HCT116 (cell line): ENCODE results near the gene TIMM50. TPM values are rescaled to one million over a fixed set of nuclear protein-coding genes. Genes with fewer than 3 reads are reported as not detected.

ENCODE experiments used
- ATAC-seq: fragments of 200-7000 bp; cut with Tn5 transposase; 2 replicates; pipeline ENCODE4 v1.9.1; 2020; ENCODE audit warnings: mild to moderate bottlenecking, moderate library complexity
- BruUV-seq: library from RNA; stranded (reverse); fragments of 400-500 nt; replicated peaks from 2 replicates; lab custom pipeline; 2021; lab: Mats Ljungman, UMichigan
- CTCF ChIA-PET: fragments of 300-600 bp; sonication (Branson Sonifier 250); formaldehyde crosslinking; loops from one replicate; lab custom pipeline; 2021; ENCODE audit warnings: antibody characterized with exemption; lab: Charles Lee
- POLR2A ChIA-PET: fragments of 300-600, 350-600 bp; sonication (Branson Sonifier 250); formaldehyde crosslinking; loops from one replicate; lab custom pipeline; 2021; ENCODE audit warnings: antibody characterized with exemption; lab: Charles Lee
- RAD21 ChIA-PET, 2 experiments: fragments of 300-600 bp; sonication (Branson Sonifier 250); formaldehyde crosslinking; loops; one replicate each; lab custom pipeline; 2023; ENCODE audit warnings: low total read pairs in 2 of 2; ENCODE audit not compliant: uncharacterized antibody in 2 of 2, unreplicated experiment in 2 of 2, low non-redundant PET in 1 of 2; lab: Charles Lee
- DNase-seq: peaks from one replicate; pipeline ENCODE4 v3.0.0-alpha.2; 2010; ENCODE audit warnings: low read depth, low spot score
- H2AFZ ChIP-seq: fragments of 200-600 bp; shearing (Covaris generic), sonication (generic); 2 replicates; pipeline ENCODE4 v1.6.1; 2017; ENCODE audit warnings: low read depth, mixed run types, mixed read lengths, antibody characterized with exemption, low read length; ENCODE audit not compliant: poor library complexity, severe bottlenecking
- H3K27ac ChIP-seq: 2 replicates; pipeline ENCODE4 v1.5.1; 2012; ENCODE audit warnings: low read depth, low read length
- H3K27me3 ChIP-seq: fragments of 200-600 bp; sonication (generic); 2 replicates; pipeline ENCODE4 v1.6.1; 2016; ENCODE audit warnings: mixed run types, low read length, mixed read lengths; ENCODE audit not compliant: insufficient read depth
- H3K36me3 ChIP-seq, 2 experiments: fragments of 200-500 bp in 1 of 2; fragments of 200-600 bp in 1 of 2; sonication (Bioruptor generic) in 1 of 2; sonication (generic) in 1 of 2; 2 replicates each; pipeline versions ENCODE4 v1.5.1 to v1.6.1; 2014 to 2016; ENCODE audit warnings: low read length in 2 of 2, inconsistent platforms in 1 of 2, mixed read lengths in 1 of 2, mixed run types in 1 of 2; ENCODE audit not compliant: insufficient read depth in 2 of 2, control insufficient read depth in 1 of 2
- H3K4me1 ChIP-seq, 2 experiments: fragments of 200-600 bp in 1 of 2; sonication (generic) in 1 of 2; 2 replicates each; pipeline versions ENCODE4 v1.5.1 to v1.6.1; 2012 to 2017; ENCODE audit warnings: low read length in 2 of 2, inconsistent platforms in 1 of 2, mild to moderate bottlenecking in 1 of 2, mixed read lengths in 1 of 2, mixed run types in 1 of 2, moderate library complexity in 1 of 2; ENCODE audit not compliant: insufficient read depth in 2 of 2, control insufficient read depth in 1 of 2
- H3K4me2 ChIP-seq: fragments of 200-600 bp; sonication (generic); 2 replicates; pipeline ENCODE4 v1.6.1; 2017; ENCODE audit warnings: mixed run types, low read length, mixed read lengths
- H3K4me3 ChIP-seq, 2 experiments: fragments of 200-600 bp in 1 of 2; sonication (generic) in 1 of 2; replicated peaks in 1 of 2; 2 replicates each; pipeline ENCODE4 v1.5.1; 2011 to 2016; ENCODE audit warnings: low read length in 2 of 2, control low read depth in 1 of 2, low read depth in 1 of 2, mild to moderate bottlenecking in 1 of 2, mixed read lengths in 1 of 2, mixed run types in 1 of 2
- H3K79me2 ChIP-seq: fragments of 200-600 bp; sonication (generic); 2 replicates; pipeline ENCODE4 v1.6.1; 2017; ENCODE audit warnings: mild to moderate bottlenecking, mixed run types, low read length, moderate library complexity, mixed read lengths; ENCODE audit not compliant: insufficient read depth
- H3K9ac ChIP-seq: fragments of 200-600 bp; sonication (generic); 2 replicates; pipeline ENCODE4 v1.6.1; 2016; ENCODE audit warnings: low read length, mixed read lengths
- H3K9me2 ChIP-seq: fragments of 200-600 bp; sonication (generic), shearing (Covaris generic); 2 replicates; pipeline ENCODE4 v1.6.1; 2017; ENCODE audit warnings: mixed run types, mild to moderate bottlenecking, moderate library complexity; ENCODE audit not compliant: insufficient read depth
- H3K9me3 ChIP-seq, 2 experiments: fragments of 200-500 bp in 1 of 2; fragments of 200-600 bp in 1 of 2; sonication (Bioruptor generic) in 1 of 2; sonication (generic) in 1 of 2; 2 replicates each; pipeline ENCODE4 v1.6.1; 2014 to 2017; ENCODE audit warnings: low read length in 2 of 2, mixed read lengths in 2 of 2, inconsistent platforms in 1 of 2, low read depth in 1 of 2, mild to moderate bottlenecking in 1 of 2, mixed run types in 1 of 2, moderate library complexity in 1 of 2; ENCODE audit not compliant: control insufficient read depth in 1 of 2, insufficient read depth in 1 of 2
- H4K20me1 ChIP-seq: fragments of 200-600 bp; sonication (generic), shearing (Covaris generic); 2 replicates; pipeline ENCODE4 v1.6.1; 2017; ENCODE audit warnings: mixed run types, mild to moderate bottlenecking, moderate library complexity; ENCODE audit not compliant: insufficient read depth
- CBX3 ChIP-seq: IDR thresholded peaks from 2 replicates; pipeline ENCODE4 v1.6.1; 2012; ENCODE audit warnings: low read depth
- CEBPB ChIP-seq: IDR thresholded peaks from 2 replicates; pipeline ENCODE4 v1.6.1; 2012; ENCODE audit warnings: low read depth
- ELF1 ChIP-seq: IDR thresholded peaks from 2 replicates; pipeline ENCODE4 v1.6.1; 2012; ENCODE audit warnings: low read depth, borderline replicate concordance
- EZH2 ChIP-seq: fragments of 200-600 bp; sonication (generic); IDR thresholded peaks from 2 replicates; pipeline ENCODE4 v1.6.1; 2017; ENCODE audit warnings: antibody characterized with exemption, mixed run types
- EZH2phosphoT487 ChIP-seq: fragments of 200-600 bp; IDR thresholded peaks from 2 replicates; pipeline ENCODE4 v1.6.1; 2018; ENCODE audit warnings: antibody characterized with exemption, borderline replicate concordance
- JUND ChIP-seq: IDR thresholded peaks from 2 replicates; pipeline ENCODE4 v1.6.1; 2012
- POLR2A ChIP-seq: IDR thresholded peaks from 2 replicates; pipeline ENCODE4 v1.7.0; 2011; ENCODE audit warnings: borderline replicate concordance; ENCODE audit not compliant: insufficient read depth, insufficient read length; ENCODE audit errors: extremely low read depth
- POLR2AphosphoS5 ChIP-seq: IDR thresholded peaks from 2 replicates; pipeline ENCODE4 v1.6.1; 2011; ENCODE audit warnings: mild to moderate bottlenecking, low read depth, low read length, moderate library complexity
- RAD21 ChIP-seq: IDR thresholded peaks from 2 replicates; pipeline ENCODE4 v1.6.1; 2012; ENCODE audit warnings: low read depth, mild to moderate bottlenecking
- SIN3A ChIP-seq: IDR thresholded peaks from 2 replicates; pipeline ENCODE4 v1.6.1; 2012; ENCODE audit warnings: low read depth
- SP1 ChIP-seq: IDR thresholded peaks from 2 replicates; pipeline ENCODE4 v1.6.1; 2012; ENCODE audit warnings: low read depth
- SRF ChIP-seq: IDR thresholded peaks from 2 replicates; pipeline ENCODE4 v1.6.1; 2012; ENCODE audit warnings: low read depth
- TCF7L2 ChIP-seq: IDR thresholded peaks from 2 replicates; pipeline ENCODE4 v1.7.0; 2011; ENCODE audit warnings: borderline replicate concordance, inconsistent platforms; ENCODE audit not compliant: insufficient read depth, insufficient read length; ENCODE audit errors: extremely low read depth
- YY1 ChIP-seq: IDR thresholded peaks from 2 replicates; pipeline ENCODE4 v1.6.1; 2011; ENCODE audit warnings: low read length, low read depth, moderate library complexity, mild to moderate bottlenecking; ENCODE audit not compliant: insufficient replicate concordance; ENCODE audit errors: extremely low read depth
- ZFX ChIP-seq: fragments of 450-650 bp; IDR thresholded peaks from 2 replicates; pipeline ENCODE4 v1.6.1; 2017
- intact Hi-C: fragments of 100-400 bp; cut with micrococcal nuclease; formaldehyde crosslinking; loops from 2 replicates; pipeline ENCODE4 v1.10.0; 2022
- total RNA-seq: library from RNA; stranded (reverse); gene quantifications from one replicate; pipeline ENCODE4 v1.2.1, GENCODE V29; 2021; ENCODE audit not compliant: unreplicated experiment
- TF ChIP-seq, protein P1 (sequence below), 3 experiments: fragments of 200-600 bp in 1 of 3; sonication (generic) in 1 of 3; IDR thresholded peaks in 2 of 3; conservative IDR thresholded peaks in 1 of 3; 2 replicates each; pipeline ENCODE4 v1.5.1; 2012 to 2017; ENCODE audit warnings: low read depth in 2 of 3, low read length in 2 of 3, antibody characterized with exemption in 1 of 3, borderline replicate concordance in 1 of 3, control low read depth in 1 of 3, mild to moderate bottlenecking in 1 of 3, mixed read lengths in 1 of 3, mixed run types in 1 of 3, moderate library complexity in 1 of 3; ENCODE audit not compliant: insufficient read depth in 1 of 3
- TF ChIP-seq, protein P2 (sequence below): IDR thresholded peaks from 2 replicates; pipeline ENCODE4 v1.6.1; 2012; ENCODE audit warnings: low read depth
- TF ChIP-seq, protein P3 (sequence below): IDR thresholded peaks from 2 replicates; pipeline ENCODE4 v1.6.1; 2012
- TF ChIP-seq, protein P4 (sequence below): IDR thresholded peaks from 2 replicates; pipeline ENCODE4 v1.6.1; 2012

The TIMM50 gene
- total RNA-seq, 1 experiment from 2014 or later, result 111 TPM

DNA sequence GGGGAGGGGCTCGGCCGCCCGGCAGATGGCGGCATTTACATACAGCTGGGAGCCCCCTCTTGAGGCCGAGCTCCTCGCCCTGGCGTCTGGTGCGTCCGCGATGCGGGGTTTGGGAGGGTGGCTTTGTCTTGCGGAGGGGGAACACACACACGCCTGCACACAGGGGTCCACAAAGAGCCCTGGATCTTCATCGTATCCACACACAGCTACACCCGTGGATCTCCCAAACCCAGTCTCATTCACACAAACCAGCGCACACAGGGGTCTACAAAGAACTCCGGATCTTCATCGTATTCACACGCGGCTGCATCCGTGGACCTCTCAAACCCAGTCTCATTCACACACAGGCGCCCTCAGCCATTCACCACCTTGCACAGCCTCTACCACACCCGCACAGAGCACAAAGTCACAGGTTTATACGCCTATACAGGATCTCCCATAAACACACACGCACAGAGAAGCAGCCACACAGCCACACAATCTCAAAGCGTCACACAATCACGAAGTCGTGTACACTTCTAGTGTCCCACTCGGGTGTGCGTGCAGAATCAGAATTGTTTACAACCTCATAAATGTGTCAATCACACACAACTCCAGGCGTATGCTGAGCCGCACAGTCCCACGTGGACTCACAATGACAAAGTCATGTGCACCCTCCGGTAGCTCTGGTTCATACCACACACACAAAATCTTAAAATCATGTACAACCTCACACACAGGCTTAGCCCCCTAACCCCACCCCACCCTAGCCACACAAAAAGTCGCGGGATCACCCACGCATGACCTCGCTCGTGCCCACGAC, 17.6 kb downstream of the TIMM50 start:
- no peak overlapping the region for H3K9ac ChIP-seq
- H3K9me2 ChIP-seq, result no peaks in the 10 kb centered on the region
- no peaks in the 10 kb centered on the region for H3K79me2 ChIP-seq
- no peak for ATAC-seq
- no peaks in the 10 kb centered on the region for H4K20me1 ChIP-seq
- POLR2A ChIA-PET, result no interaction called here
- RAD21 ChIA-PET, result no interaction called here
- intact Hi-C loops, result no loop called here
- no peaks in the 10 kb centered on the region for H3K36me3 ChIP-seq
- BruUV-seq, result no TSS peak
- CTCF ChIA-PET, result no interaction called here
- DNase-seq, result no peak
- H3K9me3 ChIP-seq, result no peaks in the 10 kb centered on the region
- no peak overlapping the region for H3K4me3 ChIP-seq
- H3K4me1 ChIP-seq, result peaks cover 0 to 5% of the 10 kb centered on the region in 2 experiments; a peak in 2 of 4 replicates
- H3K27ac ChIP-seq, result no peak overlapping the region
- no peak overlapping the region for H3K4me2 ChIP-seq
- no peak overlapping the region for H2AFZ ChIP-seq
- H3K27me3 ChIP-seq, result no peaks in the 10 kb centered on the region
- TF ChIP-seq SIN3A (no peak), POLR2AphosphoS5 (no peak), ELF1 (no peak), ZFX (no peak), EZH2phosphoT487 (no peak), POLR2A (no peak), SRF (no peak), TCF7L2 (no peak), JUND (no peak), EZH2 (no peak), YY1 (no peak), CEBPB (no peak), CBX3 (no peak), RAD21 (no peak), SP1 (no peak)
- TF ChIP-seq, protein P1, sequence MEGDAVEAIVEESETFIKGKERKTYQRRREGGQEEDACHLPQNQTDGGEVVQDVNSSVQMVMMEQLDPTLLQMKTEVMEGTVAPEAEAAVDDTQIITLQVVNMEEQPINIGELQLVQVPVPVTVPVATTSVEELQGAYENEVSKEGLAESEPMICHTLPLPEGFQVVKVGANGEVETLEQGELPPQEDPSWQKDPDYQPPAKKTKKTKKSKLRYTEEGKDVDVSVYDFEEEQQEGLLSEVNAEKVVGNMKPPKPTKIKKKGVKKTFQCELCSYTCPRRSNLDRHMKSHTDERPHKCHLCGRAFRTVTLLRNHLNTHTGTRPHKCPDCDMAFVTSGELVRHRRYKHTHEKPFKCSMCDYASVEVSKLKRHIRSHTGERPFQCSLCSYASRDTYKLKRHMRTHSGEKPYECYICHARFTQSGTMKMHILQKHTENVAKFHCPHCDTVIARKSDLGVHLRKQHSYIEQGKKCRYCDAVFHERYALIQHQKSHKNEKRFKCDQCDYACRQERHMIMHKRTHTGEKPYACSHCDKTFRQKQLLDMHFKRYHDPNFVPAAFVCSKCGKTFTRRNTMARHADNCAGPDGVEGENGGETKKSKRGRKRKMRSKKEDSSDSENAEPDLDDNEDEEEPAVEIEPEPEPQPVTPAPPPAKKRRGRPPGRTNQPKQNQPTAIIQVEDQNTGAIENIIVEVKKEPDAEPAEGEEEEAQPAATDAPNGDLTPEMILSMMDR (IDR thresholded peaks at IDR 0.05 in 2 of 3, conservative IDR thresholded peaks at IDR 0.05 in 1 of 3; ENCODE audit: borderline replicate concordance in 1 of 3, insufficient read depth in 1 of 3, low read depth in 2 of 3, low read length in 2 of 3), result no peak
- TF ChIP-seq, protein P2, sequence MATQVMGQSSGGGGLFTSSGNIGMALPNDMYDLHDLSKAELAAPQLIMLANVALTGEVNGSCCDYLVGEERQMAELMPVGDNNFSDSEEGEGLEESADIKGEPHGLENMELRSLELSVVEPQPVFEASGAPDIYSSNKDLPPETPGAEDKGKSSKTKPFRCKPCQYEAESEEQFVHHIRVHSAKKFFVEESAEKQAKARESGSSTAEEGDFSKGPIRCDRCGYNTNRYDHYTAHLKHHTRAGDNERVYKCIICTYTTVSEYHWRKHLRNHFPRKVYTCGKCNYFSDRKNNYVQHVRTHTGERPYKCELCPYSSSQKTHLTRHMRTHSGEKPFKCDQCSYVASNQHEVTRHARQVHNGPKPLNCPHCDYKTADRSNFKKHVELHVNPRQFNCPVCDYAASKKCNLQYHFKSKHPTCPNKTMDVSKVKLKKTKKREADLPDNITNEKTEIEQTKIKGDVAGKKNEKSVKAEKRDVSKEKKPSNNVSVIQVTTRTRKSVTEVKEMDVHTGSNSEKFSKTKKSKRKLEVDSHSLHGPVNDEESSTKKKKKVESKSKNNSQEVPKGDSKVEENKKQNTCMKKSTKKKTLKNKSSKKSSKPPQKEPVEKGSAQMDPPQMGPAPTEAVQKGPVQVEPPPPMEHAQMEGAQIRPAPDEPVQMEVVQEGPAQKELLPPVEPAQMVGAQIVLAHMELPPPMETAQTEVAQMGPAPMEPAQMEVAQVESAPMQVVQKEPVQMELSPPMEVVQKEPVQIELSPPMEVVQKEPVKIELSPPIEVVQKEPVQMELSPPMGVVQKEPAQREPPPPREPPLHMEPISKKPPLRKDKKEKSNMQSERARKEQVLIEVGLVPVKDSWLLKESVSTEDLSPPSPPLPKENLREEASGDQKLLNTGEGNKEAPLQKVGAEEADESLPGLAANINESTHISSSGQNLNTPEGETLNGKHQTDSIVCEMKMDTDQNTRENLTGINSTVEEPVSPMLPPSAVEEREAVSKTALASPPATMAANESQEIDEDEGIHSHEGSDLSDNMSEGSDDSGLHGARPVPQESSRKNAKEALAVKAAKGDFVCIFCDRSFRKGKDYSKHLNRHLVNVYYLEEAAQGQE, result no peak
- TF ChIP-seq, protein P3, sequence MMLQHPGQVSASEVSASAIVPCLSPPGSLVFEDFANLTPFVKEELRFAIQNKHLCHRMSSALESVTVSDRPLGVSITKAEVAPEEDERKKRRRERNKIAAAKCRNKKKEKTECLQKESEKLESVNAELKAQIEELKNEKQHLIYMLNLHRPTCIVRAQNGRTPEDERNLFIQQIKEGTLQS, result no peak
- TF ChIP-seq, protein P4, sequence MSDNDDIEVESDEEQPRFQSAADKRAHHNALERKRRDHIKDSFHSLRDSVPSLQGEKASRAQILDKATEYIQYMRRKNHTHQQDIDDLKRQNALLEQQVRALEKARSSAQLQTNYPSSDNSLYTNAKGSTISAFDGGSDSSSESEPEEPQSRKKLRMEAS, result no peak
- TF ChIP-seq, all 23 proteins: peak for 0
